HepG2 (cell line): Measurements from ENCODE around the gene IRF3.

ENCODE experiments used
- CTCF ChIP-seq: sonication (generic); formaldehyde crosslinking; IDR thresholded peaks from 2 replicates; pipeline ENCODE4 v1.5.0; 2020; ENCODE audit warnings: mild to moderate bottlenecking, missing genetic modification reagents, moderate library complexity
- ZBTB21 ChIP-seq: sonication (generic); formaldehyde crosslinking; IDR thresholded peaks from 2 replicates; pipeline ENCODE4 v1.4.0; 2020; ENCODE audit warnings: missing genetic modification reagents

DNA sequence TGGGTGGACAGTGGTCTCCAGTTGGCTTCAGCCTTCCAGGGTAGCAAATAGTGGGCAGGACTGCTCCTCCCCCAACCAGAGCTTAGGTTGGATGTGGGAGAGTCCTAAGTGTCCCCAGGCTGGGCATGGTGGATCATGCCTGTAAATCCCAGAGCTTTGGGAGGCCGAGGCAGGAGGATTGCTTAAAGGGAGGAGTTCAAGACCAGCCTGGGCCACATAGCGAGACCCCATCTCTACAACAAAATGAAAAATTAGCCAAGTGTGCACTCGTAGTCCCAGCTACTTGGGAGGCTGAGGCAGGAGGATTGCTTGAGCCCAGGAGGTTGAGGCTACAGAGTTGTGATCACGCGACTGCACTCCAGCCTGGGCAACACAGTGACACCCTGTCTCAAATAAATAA, 33.1 kb downstream of the IRF3 start:
- no peak for TF ChIP-seq CTCF
- TF ChIP-seq ZBTB21 = no peak
